Measurements from ENCODE around the gene MNX1.

MNX1 gene

GRCh38 chr7:157002819-157003421 lies 7.5 kb downstream of the MNX1 start:
- DNase-seq (ENCODE audit: low read depth, low spot score) = no peak

GRCh38 chr7:157001920-157002818 lies 8.3 kb downstream of the MNX1 start:
- no peak for DNase-seq (ENCODE audit: low read depth, low spot score)

GRCh38 chr7:157000741-157001653 lies 9.5 kb downstream of the MNX1 start:
- no peak for DNase-seq (ENCODE audit: low read depth, low spot score)

GRCh38 chr7:156999958-157000726 lies 10.3 kb downstream of the MNX1 start:
- no peak for DNase-seq (ENCODE audit: low read depth, low spot score)

GRCh38 chr7:156998988-156999957 lies 11.2 kb downstream of the MNX1 start:
- no peak for DNase-seq (ENCODE audit: low read depth, low spot score)

GRCh38 chr7:156994417-156994816 lies 16.0 kb downstream of the MNX1 start:
- no peak for DNase-seq (ENCODE audit: low read depth, low spot score)

- DNase-seq (ENCODE audit: low read depth, low spot score) = no peak
These were observed 16.6 kb downstream of the MNX1 start for GRCh38 chr7:156993925-156994235.

- DNase-seq (ENCODE audit: low read depth, low spot score) = no peak
These were observed 17.2 kb downstream of the MNX1 start for GRCh38 chr7:156993021-156993924.

- DNase-seq (ENCODE audit: low read depth, low spot score) = no peak
These were observed 20.5 kb downstream of the MNX1 start for GRCh38 chr7:156989766-156990535.

- no peak for DNase-seq (ENCODE audit: low read depth, low spot score)
These were observed 21.9 kb downstream of the MNX1 start for GRCh38 chr7:156988343-156989185.

- DNase-seq (ENCODE audit: low read depth, low spot score) = no peak
These were observed 24.1 kb downstream of the MNX1 start for GRCh38 chr7:156986378-156986777.

GRCh38 chr7:156985101-156985992 lies 25.1 kb downstream of the MNX1 start:
- DNase-seq (ENCODE audit: low read depth, low spot score) = no peak

GRCh38 chr7:156984174-156984891 lies 26.1 kb downstream of the MNX1 start:
- DNase-seq (ENCODE audit: low read depth, low spot score) = no peak

- DNase-seq (ENCODE audit: low read depth, low spot score) = no peak
These were observed 30.8 kb downstream of the MNX1 start for GRCh38 chr7:156979711-156980110.

- DNase-seq (ENCODE audit: low read depth, low spot score) = no peak
These were observed 31.4 kb downstream of the MNX1 start for GRCh38 chr7:156979007-156979606.
